Mucosa of descending colon (tissue), 3 donors: Measurements from ENCODE around the gene EEF1A2. TPM values are rescaled to one million over a fixed set of nuclear protein-coding genes. Genes with fewer than 3 reads are reported as not detected.

ENCODE experiments used
- ATAC-seq: fragments of 200-7000 bp; cut with Tn5 transposase; one replicate; pipeline ENCODE4 v1.9.1; 2020; ENCODE audit warnings: mild to moderate bottlenecking, moderate library complexity
- DNase-seq, 3 donors: peaks; one replicate each; pipeline ENCODE4 v3.0.0-alpha.2; 2020
- H3K36me3 ChIP-seq: fragments of 200-600 bp; one replicate; pipeline ENCODE4 v1.8.0; 2021; ENCODE audit warnings: low read depth, mild to moderate bottlenecking
- H3K4me1 ChIP-seq: fragments of 200-600 bp; one replicate; pipeline ENCODE4 v1.8.0; 2021; ENCODE audit warnings: low read depth, mild to moderate bottlenecking
- H3K4me3 ChIP-seq: fragments of 200-600 bp; one replicate; pipeline ENCODE4 v1.8.0; 2021; ENCODE audit warnings: mild to moderate bottlenecking
- H3K9me3 ChIP-seq: fragments of 200-600 bp; one replicate; pipeline ENCODE4 v1.8.0; 2021; ENCODE audit warnings: mild to moderate bottlenecking
- CTCF ChIP-seq: fragments of 200-600 bp; IDR thresholded peaks from one replicate; pipeline ENCODE4 v1.8.0; 2022; ENCODE audit warnings: antibody characterized with exemption, mild to moderate bottlenecking
- intact Hi-C, 2 donors: fragments of 100-400 bp; cut with DNase I in 1 of 2; cut with micrococcal nuclease in 1 of 2; formaldehyde crosslinking; loops; one replicate each; pipeline versions ENCODE4 v1.11.0 to v1.11.1; 2022; cut with DNase I, micrococcal nuclease
- total RNA-seq, 3 donors: library from RNA; stranded (reverse); fragmentation: NEBNext Ultra II Directional in 2 of 3; extraction: Animal tissue kit (Norgen Biotek cat#: 25700) in 2 of 3; gene quantifications; one replicate each; pipeline versions ENCODE4 v1.2.1 to v1.2.4, GENCODE V29; 2021 to 2023
- donor health status: DM: no; HTN: no; CAD: no; lungs with moderate emphysema.
- donor health status: DM: no; HTN: no; CAD: no.
- donor health status: DM: no; HTN: yes; CAD: no.

The EEF1A2 gene
- total RNA-seq, 3 donors from 2014 or later, result 1.3 to 15.0 (median 2.7) TPM

DNA sequence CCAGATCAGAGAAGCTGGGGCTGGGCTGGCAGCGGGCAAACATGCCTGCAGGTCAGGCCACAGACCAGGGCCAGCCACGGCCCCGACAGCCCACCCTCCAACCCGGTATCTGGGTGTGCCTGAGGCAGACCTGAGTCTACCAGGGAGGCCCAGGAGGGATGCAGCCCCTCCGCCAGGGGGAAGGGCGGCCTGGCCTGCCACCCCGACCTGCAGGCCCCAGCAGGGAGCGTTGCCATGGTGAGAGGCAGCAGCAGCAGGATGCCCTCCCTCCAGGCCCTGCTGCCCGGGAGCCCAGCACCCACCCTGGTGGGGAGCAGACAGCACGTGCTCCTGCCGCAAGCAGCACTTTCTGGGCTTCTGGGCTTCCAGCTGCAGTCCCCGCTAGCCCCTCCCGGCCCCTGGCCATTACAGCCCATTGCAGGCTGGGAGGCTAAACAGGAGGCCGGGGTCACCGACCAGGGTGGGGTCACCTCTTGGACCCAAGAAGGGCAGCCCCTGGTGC is 3.8 kb upstream of the EEF1A2 start:
- ATAC-seq, result no peak
- no peaks in the 10 kb centered on the region for H3K9me3 ChIP-seq
- H3K4me1 ChIP-seq, result peaks cover 10% of the 10 kb centered on the region
- no peak for TF ChIP-seq CTCF
- peak in 1 of 3 donors; percentile 41 for DNase-seq
- H3K4me3 ChIP-seq, result no peak overlapping the region
- no peaks in the 10 kb centered on the region for H3K36me3 ChIP-seq
- intact Hi-C loops, result no loop called here

- H3K9me3 ChIP-seq, result no peaks in the 10 kb centered on the region
- no peak overlapping the region for H3K4me3 ChIP-seq
- ATAC-seq (peak; percentile 23), DNase-seq (peak in 1 of 3 donors; percentile 51)
- intact Hi-C loops, result no loop called here
- TF ChIP-seq CTCF, result no peak
- H3K36me3 ChIP-seq, result no peaks in the 10 kb centered on the region
- peaks cover 10% of the 10 kb centered on the region for H3K4me1 ChIP-seq
Observed at GRCh38 chr20:63501818-63502670, 3.2 kb upstream of the EEF1A2 start.

- Histone ChIP-seq H3K4me1 (peaks cover 14% of the 10 kb centered on the region), H3K36me3 (no peaks in the 10 kb centered on the region), H3K4me3 (no peak overlapping the region), H3K9me3 (no peaks in the 10 kb centered on the region)
- no peak for ATAC-seq
- TF ChIP-seq CTCF, result no peak
- peak in 1 of 3 donors; percentile 40 for DNase-seq
- intact Hi-C loops, result no loop called here
Observed at GRCh38 chr20:63500902-63501817, 2.3 kb upstream of the EEF1A2 start.

- Histone ChIP-seq H3K36me3 (no peaks in the 10 kb centered on the region), H3K4me3 (no peak overlapping the region), H3K9me3 (no peaks in the 10 kb centered on the region), H3K4me1 (peaks cover 15% of the 10 kb centered on the region)
- ATAC-seq, result no peak
- intact Hi-C loops, result no loop called here
- no peak for DNase-seq
- no peak for TF ChIP-seq CTCF
Observed at GRCh38 chr20:63500151-63500901, 1.4 kb upstream of the EEF1A2 start.

- Histone ChIP-seq H3K9me3 (no peaks in the 10 kb centered on the region), H3K36me3 (no peaks in the 10 kb centered on the region), H3K4me1 (peaks cover 15% of the 10 kb centered on the region), H3K4me3 (no peak overlapping the region)
- intact Hi-C loops, result no loop called here
- DNase-seq (no peak), ATAC-seq (no peak)
- TF ChIP-seq CTCF, result no peak
Observed at GRCh38 chr20:63499338-63499969, 571 bp upstream of the EEF1A2 start.
